HG02610 (cell line): Measurements from ENCODE around the gene NFIB.

ENCODE experiments used
- ATAC-seq: cut with Tn5 transposase; IDR thresholded peaks from one replicate; pipeline ENCODE4 v1.9.1; 2021; ENCODE audit warnings: mild to moderate bottlenecking, moderate library complexity; ENCODE audit not compliant: unreplicated experiment

NFIB gene

DNA sequence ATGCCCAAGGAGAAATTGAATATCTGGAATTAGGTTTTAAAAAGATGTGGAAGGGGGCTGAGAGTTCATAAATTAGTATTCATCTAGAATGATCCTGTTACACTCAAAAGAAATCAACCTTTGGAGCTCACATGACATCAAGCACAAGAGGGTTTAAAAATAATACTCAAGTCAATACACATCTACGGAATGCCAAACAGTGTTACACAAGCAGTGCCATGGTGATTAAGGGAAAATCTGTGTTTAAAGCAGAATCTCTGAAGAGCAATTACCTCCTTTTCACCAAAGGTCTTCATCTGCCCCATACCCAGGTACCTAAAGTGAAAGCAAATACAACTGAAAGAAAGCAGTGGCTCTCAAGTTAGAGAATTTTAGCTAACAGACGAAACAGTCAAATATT is 261.6 kb downstream of the NFIB start:
- no peak for ATAC-seq

GRCh38 chr9:14051419-14051818 is 262.5 kb downstream of the NFIB start:
- no peak for ATAC-seq

DNA sequence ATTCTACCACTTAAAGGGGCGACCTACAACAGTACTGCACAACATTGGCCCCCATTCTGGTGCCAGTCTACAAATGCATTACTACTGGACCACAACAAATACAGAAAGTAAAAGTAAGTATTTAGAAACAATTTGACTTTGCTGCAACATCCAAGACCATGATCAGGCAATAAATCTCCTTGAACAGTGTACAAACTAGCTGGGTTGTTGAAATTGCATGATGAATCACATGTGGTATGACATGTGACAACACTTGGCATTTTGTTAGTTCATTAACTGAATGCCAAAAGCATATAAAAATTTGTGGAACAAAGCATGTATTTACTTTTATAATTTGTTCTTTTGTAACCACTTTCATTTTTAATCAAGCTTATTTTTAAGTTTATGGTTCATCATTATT is 270.5 kb downstream of the NFIB start:
- no peak for ATAC-seq

DNA sequence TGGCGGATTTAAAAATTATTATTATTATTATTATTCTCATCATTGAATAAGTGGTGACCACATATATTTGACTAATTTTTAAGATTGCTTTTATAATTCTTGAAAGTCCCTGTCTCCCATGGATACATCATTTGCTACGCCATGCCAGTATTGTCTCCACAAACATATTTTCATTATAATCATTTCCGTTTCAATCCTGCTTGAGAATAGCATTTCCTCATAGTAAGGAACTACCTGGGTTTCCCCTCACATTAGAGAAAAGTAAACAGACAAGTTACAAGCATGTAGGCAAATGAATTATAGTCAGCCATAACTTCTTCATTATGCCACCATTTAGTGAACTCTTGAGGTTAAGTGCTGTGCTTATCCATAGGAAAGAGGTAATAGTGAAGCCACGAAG is 276.6 kb downstream of the NFIB start:
- no peak for ATAC-seq

DNA sequence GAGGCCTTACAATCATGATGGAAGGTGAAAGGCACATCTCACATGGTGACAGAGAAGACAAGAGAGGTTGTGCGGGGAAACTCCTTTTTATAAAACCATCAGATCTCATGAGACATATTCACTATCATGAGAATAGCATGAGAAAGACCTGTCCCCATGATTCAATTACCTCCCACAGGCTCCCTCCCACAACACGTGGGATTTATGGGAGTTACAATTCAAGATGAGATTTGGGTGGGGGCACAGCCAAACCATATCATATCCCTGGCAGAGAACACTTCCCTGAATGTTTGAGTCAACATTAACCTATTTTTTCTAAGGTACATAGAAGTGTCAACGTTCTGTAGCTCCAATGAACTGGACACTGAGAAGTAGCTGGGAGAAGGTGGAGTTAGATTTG is 280.9 kb downstream of the NFIB start:
- ATAC-seq: no peak
